H1 (cell line): Measurements from ENCODE around the gene SNX3. TPM values are rescaled to one million over a fixed set of nuclear protein-coding genes. Genes with fewer than 3 reads are reported as not detected.

Experiments used
- CBX5 ChIP-seq: fragments of 300-800, 300-1000 bp; sonication (generic); IDR thresholded peaks from 2 replicates; pipeline ENCODE4 v1.7.1; 2016; ENCODE audit warnings: antibody characterized with exemption, low read length, low read depth
- CHD2 ChIP-seq: IDR thresholded peaks from 2 replicates; pipeline ENCODE4 v1.6.1; 2012; ENCODE audit warnings: low read length, improper control_type of control experiment
- CREB1 ChIP-seq: IDR thresholded peaks from 2 replicates; pipeline ENCODE4 v1.6.1; 2012; ENCODE audit warnings: inconsistent platforms
- EZH2 ChIP-seq: fragments of 200-600 bp; sonication (generic); IDR thresholded peaks from 2 replicates; pipeline ENCODE4 v1.7.1; 2012; ENCODE audit warnings: low read depth, mild to moderate bottlenecking, moderate library complexity, low read length, inconsistent platforms; ENCODE audit not compliant: severe bottlenecking
- HDAC2 ChIP-seq, 2 experiments: fragments of 300-600 bp in 1 of 2; sonication (generic) in 1 of 2; IDR thresholded peaks; 2 replicates each; pipeline ENCODE4 v1.6.1; 2011 to 2012; ENCODE audit warnings: low read depth in 2 of 2, low read length in 2 of 2, mild to moderate bottlenecking in 2 of 2, moderate library complexity in 2 of 2, borderline replicate concordance in 1 of 2, inconsistent platforms in 1 of 2
- KDM5A ChIP-seq: fragments of 200-600 bp; IDR thresholded peaks from 2 replicates; pipeline ENCODE4 v1.7.1; 2012; ENCODE audit warnings: mild to moderate bottlenecking, low read length, inconsistent platforms, mixed read lengths
- MAX ChIP-seq: IDR thresholded peaks from 2 replicates; pipeline ENCODE4 v1.6.1; 2012; ENCODE audit warnings: inconsistent platforms
- POLR2AphosphoS5 ChIP-seq: IDR thresholded peaks from 2 replicates; pipeline ENCODE4 v1.6.1; 2011; ENCODE audit warnings: low read depth, low read length
- RBBP5 ChIP-seq: IDR thresholded peaks from 2 replicates; pipeline ENCODE4 v1.7.1; 2012; ENCODE audit warnings: low read depth, mild to moderate bottlenecking, inconsistent platforms, low read length, moderate library complexity, borderline replicate concordance
- SIX5 ChIP-seq: IDR thresholded peaks from 2 replicates; pipeline ENCODE4 v1.6.1; 2011; ENCODE audit warnings: mild to moderate bottlenecking, low read depth, low read length
- TAF1 ChIP-seq: IDR thresholded peaks from 2 replicates; pipeline ENCODE4 v1.6.1; 2011; ENCODE audit warnings: mild to moderate bottlenecking, low read depth, low read length
- TAF7 ChIP-seq: optimal IDR thresholded peaks from 2 replicates; pipeline ENCODE3; 2011; ENCODE audit warnings: low read depth, mild to moderate bottlenecking, inconsistent platforms, low read length, moderate library complexity, borderline replicate concordance
- TBP ChIP-seq: IDR thresholded peaks from 2 replicates; pipeline ENCODE4 v1.6.1; 2011; ENCODE audit warnings: low read depth, low read length, improper control_type of control experiment
- YY1 ChIP-seq: IDR thresholded peaks from 2 replicates; pipeline ENCODE4 v1.6.1; 2011; ENCODE audit warnings: low read depth, mild to moderate bottlenecking, low read length
- polyA plus RNA-seq, 7 experiments: library from polyadenylated mRNA; depleted of rRNA in 3 of 7; stranded (reverse) in 5 of 7; unstranded in 2 of 7; fragments of >200 nt in 5 of 7; fragments of 200-250 nt in 2 of 7; gene quantifications; 1 replicate in 5 of 7; 2 replicates in 1 of 7; 4 replicates in 1 of 7; pipeline versions ENCODE4 v1.2.1 to v1.2.3, GENCODE V29; 2011 to 2013; ENCODE audit warnings: missing spikeins in 2 of 7, mixed read lengths in 2 of 7
- total RNA-seq: library from RNA; stranded (reverse); fragmentation: NEBNext Ultra II Directional; extraction: Animal tissue kit (Norgen Biotek cat#: 25700); gene quantifications from 2 replicates; pipeline ENCODE4 v1.2.1, GENCODE V29; 2021

SNX3 gene
- total and polyA plus RNA-seq, 2 of the 8 experiments (the other 6 are each of a cell fraction or from before 2014, with no cell fraction given): 72.5 to 150 TPM

- peak; percentile 73 for TF ChIP-seq TAF7
- TF ChIP-seq CHD2: no peak
- no peak for TF ChIP-seq EZH2
- peak; percentile 69 for TF ChIP-seq TAF1
- peak; percentile 63 for TF ChIP-seq POLR2AphosphoS5
- TF ChIP-seq HDAC2 (IDR thresholded peaks at IDR 0.05; ENCODE audit: borderline replicate concordance in 1 of 2, low read depth in 2 of 2, low read length in 2 of 2): 0 out of 4 replicates have a peak, but pooled peaks of 1 of the 2 experiments have one; percentile 50
- TF ChIP-seq SIX5: peak; percentile 46; the same call in 1 of the 2 replicates
- peak; percentile 89 for TF ChIP-seq RBBP5
- peak; percentile 97 for TF ChIP-seq YY1
- peak; percentile 70 for TF ChIP-seq MAX
- no peak for TF ChIP-seq CBX5
- 0 out of 2 replicates have a peak, but pooled peaks have one; percentile 74 for TF ChIP-seq KDM5A
- TF ChIP-seq CREB1: no peak
- peak; percentile 52; the same call in 1 of the 2 replicates for TF ChIP-seq TBP
Measured at GRCh38 chr6:108294727-108295625, 34.1 kb upstream of the SNX3 start, which contains the start of gene AFG1L (continued).
